Panc1 (cell line): ENCODE measurements around the gene HEATR3. TPM values are rescaled to one million over a fixed set of nuclear protein-coding genes. Genes with fewer than 3 reads are reported as not detected.

Experiments used
- ATAC-seq: fragments of 200-7000 bp; cut with Tn5 transposase; 2 replicates; pipeline ENCODE4 v1.9.1; 2020; ENCODE audit warnings: mild to moderate bottlenecking, moderate library complexity
- BruUV-seq: library from RNA; stranded (reverse); fragments of 400-500 nt; replicated peaks from 2 replicates; lab custom pipeline; 2021; lab: Mats Ljungman, UMichigan
- CTCF ChIA-PET: fragments of 300-600 bp; sonication (Branson Sonifier 250); formaldehyde crosslinking; loops from one replicate; lab custom pipeline; 2022; ENCODE audit warnings: antibody characterized with exemption; lab: Charles Lee
- POLR2A ChIA-PET: fragments of 300-600 bp; sonication (Branson Sonifier 250); formaldehyde crosslinking; loops from one replicate; lab custom pipeline; 2022; ENCODE audit warnings: antibody characterized with exemption; lab: Charles Lee
- DNase-seq: peaks from one replicate; pipeline ENCODE4 v3.0.0-alpha.2; 2010; ENCODE audit warnings: low read depth, low spot score
- H3K27ac ChIP-seq: 2 replicates; pipeline ENCODE4 v1.5.1; 2011; ENCODE audit warnings: mild to moderate bottlenecking, low read length, inconsistent platforms
- H3K27me3 ChIP-seq: fragments of 200-500 bp; sonication (Bioruptor generic); 2 replicates; pipeline ENCODE4 v1.6.0; 2014; ENCODE audit warnings: low read length, inconsistent platforms; ENCODE audit not compliant: control insufficient read depth, insufficient read depth
- H3K36me3 ChIP-seq: fragments of 200-500 bp; sonication (Bioruptor generic); 2 replicates; pipeline ENCODE4 v1.5.1; 2014; ENCODE audit warnings: inconsistent platforms, mild to moderate bottlenecking, low read length, moderate library complexity; ENCODE audit not compliant: control insufficient read depth, insufficient read depth
- H3K4me1 ChIP-seq: 2 replicates; pipeline ENCODE4 v1.5.1; 2011; ENCODE audit warnings: inconsistent platforms, mild to moderate bottlenecking, low read length, moderate library complexity; ENCODE audit not compliant: control insufficient read depth, insufficient read depth
- H3K4me3 ChIP-seq, 2 experiments: 2 replicates each; pipeline ENCODE4 v1.5.1; 2011 to 2012; ENCODE audit warnings: low read depth in 2 of 2, low read length in 2 of 2, mild to moderate bottlenecking in 2 of 2, inconsistent platforms in 1 of 2, moderate library complexity in 1 of 2
- H3K9me3 ChIP-seq: fragments of 200-500 bp; sonication (Bioruptor generic); 2 replicates; pipeline ENCODE4 v1.5.1; 2014; ENCODE audit warnings: low read depth, mild to moderate bottlenecking, inconsistent platforms, low read length, moderate library complexity; ENCODE audit not compliant: control insufficient read depth, insufficient read depth
- POLR2AphosphoS5 ChIP-seq: IDR thresholded peaks from 2 replicates; pipeline ENCODE4 v1.6.1; 2012; ENCODE audit warnings: mild to moderate bottlenecking, low read depth, low read length, moderate library complexity
- SIN3A ChIP-seq: IDR thresholded peaks from 2 replicates; pipeline ENCODE4 v1.6.1; 2012; ENCODE audit warnings: low read depth, mild to moderate bottlenecking, low read length, moderate library complexity, borderline replicate concordance; ENCODE audit not compliant: insufficient read depth
- TCF7L2 ChIP-seq: IDR thresholded peaks from 2 replicates; pipeline ENCODE4 v1.6.1; 2011; ENCODE audit warnings: mild to moderate bottlenecking, low read depth, low read length, inconsistent platforms
- in situ Hi-C: cut with HindIII; loops from 2 replicates; pipeline ENCODE4 v1.10.0; 2016; ENCODE audit warnings: low sequenced_read_pairs, low pct_unique_long_range_greater_than_20kb
- intact Hi-C: fragments of 100-400 bp; cut with micrococcal nuclease; formaldehyde crosslinking; loops from one replicate; pipeline ENCODE4 v1.10.0; 2022; ENCODE audit not compliant: unreplicated experiment
- total RNA-seq: library from RNA; stranded (reverse); gene quantifications from one replicate; pipeline ENCODE4 v1.2.1, GENCODE V29; 2021; ENCODE audit not compliant: unreplicated experiment
- TF ChIP-seq, protein P1 (sequence below), 2 experiments: IDR thresholded peaks; 2 replicates each; pipeline ENCODE4 v1.6.1; 2011 to 2012; ENCODE audit warnings: low read depth in 2 of 2, control low read depth in 1 of 2, low read length in 1 of 2, mild to moderate bottlenecking in 1 of 2, moderate library complexity in 1 of 2; ENCODE audit not compliant: insufficient read depth in 1 of 2
- TF ChIP-seq, protein P2 (sequence below): fragments of 450-650 bp; IDR thresholded peaks from 2 replicates; pipeline ENCODE4 v1.5.1; 2017; ENCODE audit warnings: mild to moderate bottlenecking

HEATR3 gene
- total RNA-seq, 1 experiment from 2014 or later, result 18.6 TPM

DNA sequence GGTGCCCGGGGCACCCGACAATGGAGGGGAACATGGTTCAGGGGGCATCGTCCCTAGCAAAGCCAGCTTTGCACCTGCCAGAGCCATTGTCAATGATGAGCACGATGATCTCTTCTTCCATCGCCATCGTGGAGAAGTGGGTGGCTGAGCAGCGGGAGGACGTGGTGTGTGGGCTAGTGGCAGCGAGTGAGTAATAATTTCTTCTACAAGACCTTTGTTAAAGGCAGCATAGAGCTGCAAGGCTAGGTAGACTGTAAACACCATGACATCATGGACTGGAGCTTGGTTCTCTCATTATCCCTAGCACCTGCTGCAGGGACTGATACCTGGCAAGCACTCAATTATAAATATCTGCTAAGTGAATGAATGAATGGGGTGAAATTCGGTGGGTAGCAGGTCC is 6.7 kb upstream of the HEATR3 start:
- DNase-seq (no peak), ATAC-seq (no peak)
- BruUV-seq, result no TSS peak
- Histone ChIP-seq H3K27ac (no peak overlapping the region), H3K4me1 (no peaks in the 10 kb centered on the region), H3K27me3 (no peaks in the 10 kb centered on the region), H3K36me3 (no peaks in the 10 kb centered on the region), H3K9me3 (no peaks in the 10 kb centered on the region), H3K4me3 (no peak overlapping the region)
- ChIA-PET CTCF (no interaction called here), POLR2A (no interaction called here)
- no peak for TF ChIP-seq TCF7L2
- TF ChIP-seq, protein P1, sequence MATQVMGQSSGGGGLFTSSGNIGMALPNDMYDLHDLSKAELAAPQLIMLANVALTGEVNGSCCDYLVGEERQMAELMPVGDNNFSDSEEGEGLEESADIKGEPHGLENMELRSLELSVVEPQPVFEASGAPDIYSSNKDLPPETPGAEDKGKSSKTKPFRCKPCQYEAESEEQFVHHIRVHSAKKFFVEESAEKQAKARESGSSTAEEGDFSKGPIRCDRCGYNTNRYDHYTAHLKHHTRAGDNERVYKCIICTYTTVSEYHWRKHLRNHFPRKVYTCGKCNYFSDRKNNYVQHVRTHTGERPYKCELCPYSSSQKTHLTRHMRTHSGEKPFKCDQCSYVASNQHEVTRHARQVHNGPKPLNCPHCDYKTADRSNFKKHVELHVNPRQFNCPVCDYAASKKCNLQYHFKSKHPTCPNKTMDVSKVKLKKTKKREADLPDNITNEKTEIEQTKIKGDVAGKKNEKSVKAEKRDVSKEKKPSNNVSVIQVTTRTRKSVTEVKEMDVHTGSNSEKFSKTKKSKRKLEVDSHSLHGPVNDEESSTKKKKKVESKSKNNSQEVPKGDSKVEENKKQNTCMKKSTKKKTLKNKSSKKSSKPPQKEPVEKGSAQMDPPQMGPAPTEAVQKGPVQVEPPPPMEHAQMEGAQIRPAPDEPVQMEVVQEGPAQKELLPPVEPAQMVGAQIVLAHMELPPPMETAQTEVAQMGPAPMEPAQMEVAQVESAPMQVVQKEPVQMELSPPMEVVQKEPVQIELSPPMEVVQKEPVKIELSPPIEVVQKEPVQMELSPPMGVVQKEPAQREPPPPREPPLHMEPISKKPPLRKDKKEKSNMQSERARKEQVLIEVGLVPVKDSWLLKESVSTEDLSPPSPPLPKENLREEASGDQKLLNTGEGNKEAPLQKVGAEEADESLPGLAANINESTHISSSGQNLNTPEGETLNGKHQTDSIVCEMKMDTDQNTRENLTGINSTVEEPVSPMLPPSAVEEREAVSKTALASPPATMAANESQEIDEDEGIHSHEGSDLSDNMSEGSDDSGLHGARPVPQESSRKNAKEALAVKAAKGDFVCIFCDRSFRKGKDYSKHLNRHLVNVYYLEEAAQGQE (IDR thresholded peaks at IDR 0.05; ENCODE audit: insufficient read depth in 1 of 2, low read depth in 2 of 2, low read length in 1 of 2), result no peak
- TF ChIP-seq SIN3A, result no peak
- no peak for TF ChIP-seq POLR2AphosphoS5
- TF ChIP-seq, protein P2, sequence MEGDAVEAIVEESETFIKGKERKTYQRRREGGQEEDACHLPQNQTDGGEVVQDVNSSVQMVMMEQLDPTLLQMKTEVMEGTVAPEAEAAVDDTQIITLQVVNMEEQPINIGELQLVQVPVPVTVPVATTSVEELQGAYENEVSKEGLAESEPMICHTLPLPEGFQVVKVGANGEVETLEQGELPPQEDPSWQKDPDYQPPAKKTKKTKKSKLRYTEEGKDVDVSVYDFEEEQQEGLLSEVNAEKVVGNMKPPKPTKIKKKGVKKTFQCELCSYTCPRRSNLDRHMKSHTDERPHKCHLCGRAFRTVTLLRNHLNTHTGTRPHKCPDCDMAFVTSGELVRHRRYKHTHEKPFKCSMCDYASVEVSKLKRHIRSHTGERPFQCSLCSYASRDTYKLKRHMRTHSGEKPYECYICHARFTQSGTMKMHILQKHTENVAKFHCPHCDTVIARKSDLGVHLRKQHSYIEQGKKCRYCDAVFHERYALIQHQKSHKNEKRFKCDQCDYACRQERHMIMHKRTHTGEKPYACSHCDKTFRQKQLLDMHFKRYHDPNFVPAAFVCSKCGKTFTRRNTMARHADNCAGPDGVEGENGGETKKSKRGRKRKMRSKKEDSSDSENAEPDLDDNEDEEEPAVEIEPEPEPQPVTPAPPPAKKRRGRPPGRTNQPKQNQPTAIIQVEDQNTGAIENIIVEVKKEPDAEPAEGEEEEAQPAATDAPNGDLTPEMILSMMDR, result no peak
- in situ Hi-C loops (no loop called here), intact Hi-C loops (no loop called here)

DNA sequence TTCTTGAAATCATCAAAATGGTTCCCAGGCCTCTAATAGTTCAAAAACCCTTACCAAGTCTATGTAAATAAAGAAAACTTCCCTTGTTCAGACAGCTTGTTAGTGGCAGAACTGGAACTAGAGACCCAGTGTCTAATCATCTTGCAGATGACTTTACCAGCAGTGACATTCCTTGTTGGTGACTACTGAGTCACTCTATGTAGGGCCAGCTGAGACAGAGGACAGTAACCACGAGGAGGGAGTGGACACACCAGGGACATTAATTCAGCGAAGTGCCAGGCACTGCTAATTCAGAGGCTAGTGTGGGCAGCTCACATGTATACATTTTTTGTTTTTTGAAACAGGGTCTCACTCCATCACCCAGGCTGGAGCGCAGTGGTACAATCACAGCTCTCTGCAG is 6.1 kb upstream of the HEATR3 start:
- Histone ChIP-seq H3K36me3 (no peaks in the 10 kb centered on the region), H3K9me3 (no peaks in the 10 kb centered on the region), H3K4me3 (no peak overlapping the region), H3K27me3 (no peaks in the 10 kb centered on the region), H3K4me1 (no peaks in the 10 kb centered on the region), H3K27ac (no peak overlapping the region)
- no TSS peak for BruUV-seq
- in situ Hi-C loops, result no loop called here
- ATAC-seq, result no peak
- CTCF ChIA-PET, result no interaction called here
- intact Hi-C loops, result no loop called here
- TF ChIP-seq, protein P2, result no peak
- TF ChIP-seq POLR2AphosphoS5 (no peak), TCF7L2 (no peak), SIN3A (no peak)
- TF ChIP-seq, protein P1 (IDR thresholded peaks at IDR 0.05; ENCODE audit: insufficient read depth in 1 of 2, low read depth in 2 of 2, low read length in 1 of 2), result no peak
- no peak for DNase-seq
- POLR2A ChIA-PET, result no interaction called here
